ENCODE results near the gene ZNF620.
A peak's percentile ranks its signal among the peaks of the same experiment; 100 is the strongest.
"Not testable (repeated sequence)": the region's sequence is repeated elsewhere in the genome, so short reads cannot be mapped to it uniquely, and the experiment has no call there.

Gene ZNF620

GRCh38 chr3:40505599-40506462 lies at the start of gene ZNF620:
Gene ZNF620, plus strand, starts transcription at chr3:40506039. Its CDS starts 314 bp downstream, at chr3:40506353.
- DNase-seq: peak; percentile 85 to 87

- DNase-seq: no peak
These were observed 49.4 kb upstream of the ZNF620 start for GRCh38 chr3:40456279-40456939.

DNA sequence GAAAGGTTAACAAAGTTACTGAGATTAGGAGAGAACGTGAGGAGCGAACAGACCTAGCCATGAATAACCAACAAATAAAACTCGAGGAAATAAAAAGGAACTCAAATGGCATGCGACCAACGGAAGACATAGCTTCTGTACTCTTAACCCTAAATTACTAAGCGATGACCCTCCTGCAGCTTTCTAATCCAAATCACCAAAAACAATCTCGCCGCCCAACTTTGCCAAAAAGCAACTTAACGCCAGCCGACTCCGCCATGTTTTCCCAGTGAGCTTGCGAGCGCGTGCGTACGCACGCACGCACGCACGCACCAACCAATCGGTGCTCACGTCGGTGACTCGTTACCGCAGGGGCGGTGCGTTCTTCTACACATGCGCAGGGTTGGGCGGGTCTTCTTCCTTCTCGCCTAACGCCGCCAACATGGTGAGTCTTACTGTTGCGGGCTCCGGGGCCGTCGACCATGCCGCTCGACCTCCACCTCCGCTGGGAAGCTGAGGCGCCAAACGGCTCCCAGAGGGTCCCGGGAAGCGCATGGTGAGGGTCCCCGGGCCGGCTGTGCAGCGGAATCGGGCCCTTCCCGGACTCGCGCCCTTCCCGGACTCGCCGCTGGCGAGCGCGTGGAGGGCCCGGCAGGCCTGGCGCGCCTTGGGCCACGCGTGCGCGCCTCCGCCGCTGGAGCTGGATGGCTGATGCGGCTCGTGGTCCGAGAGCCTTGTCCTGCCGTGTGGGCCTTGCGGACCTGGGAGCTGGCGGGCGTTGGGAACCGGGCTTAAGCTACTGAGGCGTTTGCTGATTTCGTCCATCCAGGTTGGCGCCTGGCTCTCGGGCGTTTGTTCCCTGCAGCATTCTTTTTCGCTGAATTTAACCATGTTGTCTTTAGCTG lies 48.7 kb upstream of the ZNF620 start, which contains the start of gene RPL14:
TSS of gene RPL14 (plus strand) at position 400 of the 884 bp plus-strand sequence. CDS start at position 533, 133 bp downstream.
- peak; percentile 92 to 95 for DNase-seq

- DNase-seq: no peak
These were observed 47.4 kb upstream of the ZNF620 start for GRCh38 chr3:40458473-40458872.

- DNase-seq: not testable (repeated sequence)
These were observed 45.4 kb upstream of the ZNF620 start for GRCh38 chr3:40460481-40460880.

DNA sequence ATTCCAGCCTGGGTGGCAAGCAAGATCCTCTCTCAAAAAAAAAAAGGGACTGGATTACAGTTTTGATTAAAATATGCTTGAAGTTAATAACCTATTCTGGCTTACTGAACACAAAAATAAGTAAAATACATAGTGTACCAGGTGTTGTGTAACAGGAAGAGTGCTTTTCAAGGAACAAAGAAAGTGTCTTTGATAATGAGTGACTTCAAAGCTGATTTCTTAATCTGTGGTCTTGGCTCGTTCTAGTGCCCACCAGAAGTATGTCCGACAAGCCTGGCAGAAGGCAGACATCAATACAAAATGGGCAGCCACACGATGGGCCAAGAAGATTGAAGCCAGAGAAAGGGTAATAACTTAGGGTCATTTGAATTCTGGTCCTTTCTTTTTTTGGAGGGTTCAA lies 44.7 kb upstream of the ZNF620 start:
- DNase-seq: no peak

DNA sequence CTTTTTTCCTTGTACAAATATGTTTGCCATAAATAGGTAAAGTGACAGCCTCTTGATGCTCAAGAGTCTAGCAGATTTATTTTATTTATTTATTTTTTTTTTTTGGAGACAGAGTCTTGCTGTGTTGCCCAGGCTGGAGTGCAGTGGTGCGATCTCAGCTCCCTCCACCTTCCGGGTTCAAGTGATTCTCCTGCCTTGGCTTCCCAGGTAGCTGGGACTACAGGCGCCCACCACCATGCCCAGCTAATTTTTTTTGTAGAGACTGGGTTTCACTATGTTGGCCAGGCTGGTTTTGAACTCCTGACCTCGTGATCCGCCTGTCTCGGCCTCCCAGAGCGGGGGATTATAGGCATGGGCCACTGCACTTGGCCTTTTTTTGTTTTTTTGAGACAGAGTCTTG lies 43.0 kb upstream of the ZNF620 start:
- DNase-seq: not testable (repeated sequence)

- DNase-seq: no peak
These were observed 42.3 kb upstream of the ZNF620 start for GRCh38 chr3:40463579-40463978.

GRCh38 chr3:40464339-40465110 lies 41.3 kb upstream of the ZNF620 start:
- no peak for DNase-seq

- no peak for DNase-seq
These were observed 40.8 kb upstream of the ZNF620 start for GRCh38 chr3:40465111-40465407.

DNA sequence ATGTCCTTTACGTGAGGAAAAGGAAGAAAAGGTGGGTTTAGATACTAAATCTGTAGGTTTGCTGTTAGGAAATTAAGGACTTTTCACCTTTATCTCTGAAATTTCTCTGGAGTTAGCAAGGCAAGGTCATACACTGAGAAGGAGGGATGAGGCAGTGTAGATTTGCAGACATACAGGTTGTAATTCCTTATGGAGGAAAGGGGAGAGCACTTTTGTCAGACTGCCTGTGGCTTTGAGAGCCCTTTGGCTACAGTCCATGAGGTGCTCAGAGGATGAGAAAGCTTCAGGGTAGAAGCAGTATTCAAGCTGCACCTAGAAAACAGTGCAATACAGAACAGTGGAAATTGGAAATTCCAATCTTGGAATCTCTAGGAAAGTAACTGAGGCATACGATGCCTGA lies 40.4 kb upstream of the ZNF620 start:
- DNase-seq: no peak

GRCh38 chr3:40468018-40468417 lies 37.8 kb upstream of the ZNF620 start:
- no peak for DNase-seq

- DNase-seq: no peak
These were observed 35.1 kb upstream of the ZNF620 start for GRCh38 chr3:40470701-40471100.

GRCh38 chr3:40476478-40477470 lies 29.1 kb upstream of the ZNF620 start, which contains the start of gene ZNF619:
Gene ZNF619, plus strand, starts transcription at chr3:40477122. Its CDS starts 858 bp downstream, at chr3:40477980.
- peak in 1 of 2 experiments; percentile 65 for DNase-seq

DNA sequence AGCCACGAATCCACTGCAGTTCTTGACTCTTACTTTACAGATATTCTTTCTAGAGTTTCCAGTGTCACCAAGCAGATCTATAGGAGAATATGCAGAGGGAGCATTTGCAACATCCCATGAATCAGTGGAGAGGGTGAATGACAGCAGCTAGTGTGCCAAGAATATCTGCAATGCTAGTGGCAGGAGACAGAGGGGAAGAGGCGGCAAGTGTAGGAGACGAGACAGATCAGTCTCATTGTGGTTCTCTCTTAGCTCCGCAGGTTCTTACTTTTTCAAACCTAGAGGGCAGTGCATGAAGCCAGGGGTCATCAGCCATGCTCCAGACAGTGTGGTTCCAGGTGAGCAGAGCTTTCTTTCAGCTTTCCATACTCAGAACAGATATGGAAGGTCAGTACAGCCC lies 28.2 kb upstream of the ZNF620 start:
- DNase-seq: no peak

- no peak for DNase-seq
These were observed 18.7 kb upstream of the ZNF620 start for GRCh38 chr3:40487172-40487571.

DNA sequence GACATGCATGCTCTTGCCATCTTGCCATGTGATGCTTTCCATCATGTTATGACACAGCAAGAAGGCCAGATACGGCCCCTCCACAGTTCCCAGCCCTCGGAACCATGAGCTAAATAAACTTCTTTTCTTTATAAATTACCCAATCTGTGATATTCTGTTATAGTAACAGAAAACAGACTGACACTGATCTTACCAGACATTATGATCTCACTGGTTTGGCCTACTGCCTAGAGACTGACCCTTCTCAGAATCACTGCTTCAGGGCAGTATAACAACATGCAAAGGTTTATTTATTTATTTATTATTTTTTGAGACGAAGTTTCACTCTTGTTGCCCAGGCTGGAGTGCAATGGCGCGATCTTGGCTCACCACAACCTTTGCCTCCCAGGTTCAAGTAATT lies 14.9 kb upstream of the ZNF620 start:
- no peak for DNase-seq

- DNase-seq: no peak
These were observed 11.1 kb upstream of the ZNF620 start for GRCh38 chr3:40494698-40495097.

DNA sequence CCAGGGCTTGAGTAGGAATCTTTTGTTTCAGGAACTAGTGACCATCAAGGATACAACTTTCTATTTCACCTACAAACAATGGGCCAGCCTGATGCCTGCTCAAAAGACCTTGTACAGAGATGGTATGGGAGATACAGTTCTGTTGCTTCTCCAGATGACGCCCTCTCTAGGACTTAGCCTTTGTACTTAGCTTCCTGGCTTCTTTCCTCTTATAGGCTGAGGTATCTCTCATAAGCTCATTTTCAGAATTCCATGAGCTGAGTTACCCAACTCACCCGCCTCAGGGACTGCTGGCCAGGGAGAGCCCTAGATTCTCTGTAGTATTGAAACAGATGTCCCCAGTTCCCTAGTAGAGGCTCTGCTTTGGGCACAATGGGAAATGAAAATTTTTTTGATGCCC lies 8.6 kb upstream of the ZNF620 start:
- no peak for DNase-seq

- no peak for DNase-seq
These were observed 5.9 kb upstream of the ZNF620 start for GRCh38 chr3:40499952-40500351.

GRCh38 chr3:40502034-40502433 lies 3.8 kb upstream of the ZNF620 start:
- DNase-seq: no peak

Measured in SW 1271 (cell line).